GM23248 (cell line): ENCODE measurements around the gene TRAF3. TPM values are rescaled to one million over a fixed set of nuclear protein-coding genes. Genes with fewer than 3 reads are reported as not detected.

Source experiments
- DNase-seq: peaks from one replicate; pipeline ENCODE4 v3.0.0-alpha.2; 2015
- H2AFZ ChIP-seq: fragments of 200-600 bp; sonication (generic); 2 replicates; pipeline ENCODE4 v1.6.1; 2016; ENCODE audit warnings: antibody characterized with exemption
- H3F3A ChIP-seq: fragments of 200-600 bp; sonication (generic); 2 replicates; pipeline ENCODE4 v1.6.1; 2016; ENCODE audit warnings: mild to moderate bottlenecking, antibody characterized with exemption, mixed run types; ENCODE audit not compliant: insufficient read depth
- H3K27ac ChIP-seq: fragments of 200-600 bp; sonication (generic); 2 replicates; pipeline ENCODE4 v1.5.1; 2016; ENCODE audit warnings: mild to moderate bottlenecking
- H3K27me3 ChIP-seq: fragments of 200-600 bp; sonication (generic); replicated peaks from 2 replicates; pipeline ENCODE4 v1.6.1; 2016; ENCODE audit warnings: mild to moderate bottlenecking; ENCODE audit not compliant: insufficient read depth
- H3K36me3 ChIP-seq: fragments of 200-600 bp; sonication (generic); 2 replicates; pipeline ENCODE4 v1.6.1; 2016; ENCODE audit warnings: low read depth, mild to moderate bottlenecking
- H3K4me1 ChIP-seq: fragments of 200-600 bp; sonication (generic); 2 replicates; pipeline ENCODE4 v1.6.1; 2016; ENCODE audit warnings: mild to moderate bottlenecking; ENCODE audit not compliant: insufficient read depth
- H3K4me2 ChIP-seq: fragments of 200-600 bp; sonication (generic); one replicate; pipeline ENCODE4 v1.6.1; 2016; ENCODE audit warnings: mild to moderate bottlenecking; ENCODE audit not compliant: unreplicated experiment
- H3K4me3 ChIP-seq: fragments of 200-600 bp; sonication (generic); 2 replicates; pipeline ENCODE4 v1.5.1; 2016; ENCODE audit warnings: mild to moderate bottlenecking
- H3K79me2 ChIP-seq: fragments of 200-600 bp; sonication (generic); 2 replicates; pipeline ENCODE4 v1.6.1; 2016; ENCODE audit warnings: mild to moderate bottlenecking; ENCODE audit not compliant: insufficient read depth
- H3K9ac ChIP-seq: fragments of 200-600 bp; sonication (generic); 2 replicates; pipeline ENCODE4 v1.6.1; 2016; ENCODE audit warnings: mild to moderate bottlenecking
- H3K9me2 ChIP-seq: fragments of 200-600 bp; sonication (generic); 2 replicates; pipeline ENCODE4 v1.6.1; 2016; ENCODE audit warnings: mixed run types, mild to moderate bottlenecking, moderate library complexity; ENCODE audit not compliant: insufficient read depth
- H3K9me3 ChIP-seq: fragments of 200-600 bp; sonication (generic); one replicate; pipeline ENCODE4 v1.6.1; 2017; ENCODE audit warnings: low read depth
- H4K20me1 ChIP-seq: fragments of 200-600 bp; sonication (generic); 2 replicates; pipeline ENCODE4 v1.6.0; 2016; ENCODE audit not compliant: insufficient read depth
- EZH2 ChIP-seq: fragments of 200-600 bp; sonication (generic); IDR thresholded peaks from 2 replicates; pipeline ENCODE4 v1.6.1; 2018; ENCODE audit warnings: antibody characterized with exemption, mild to moderate bottlenecking; ENCODE audit not compliant: insufficient read depth, poor library complexity, severe bottlenecking
- EZH2phosphoT487 ChIP-seq: fragments of 200-600 bp; sonication (generic); IDR thresholded peaks from 2 replicates; pipeline ENCODE4 v1.6.1; 2018; ENCODE audit warnings: antibody characterized with exemption, moderate library complexity, mild to moderate bottlenecking, low read depth; ENCODE audit not compliant: insufficient read depth
- WGBS, 2 experiments: methylation state at CpG; one replicate each; pipeline ENCODE4 v1.1.6; 2015 to 2017; ENCODE audit warnings: low lambda C conversion rate in 2 of 2, low coverage in 1 of 2; ENCODE audit errors: missing lambda C conversion rate in 2 of 2; 5-methylcytosine and 5-hydroxymethylcytosine counted together
- in situ Hi-C: fragments of 300-500 bp; cut with MboI; formaldehyde crosslinking; loops from 2 replicates; pipeline ENCODE4 v1.15.0; 2020
- polyA plus RNA-seq: library from polyadenylated mRNA; unstranded; fragments of >200 nt; fragmentation: Nextera tagmentation; extraction: Ambion mirVana; gene quantifications from 2 replicates; pipeline ENCODE4 v1.2.1, GENCODE V29; 2016
- total RNA-seq: library from RNA; depleted of rRNA; stranded (reverse); fragments of >200 nt; shearing (Covaris generic); gene quantifications from 2 replicates; pipeline ENCODE4 v1.2.3, GENCODE V29; 2014

Gene TRAF3
- total and polyA plus RNA-seq, 2 experiments from 2014 or later = 7.9 to 17.9 TPM

DNA sequence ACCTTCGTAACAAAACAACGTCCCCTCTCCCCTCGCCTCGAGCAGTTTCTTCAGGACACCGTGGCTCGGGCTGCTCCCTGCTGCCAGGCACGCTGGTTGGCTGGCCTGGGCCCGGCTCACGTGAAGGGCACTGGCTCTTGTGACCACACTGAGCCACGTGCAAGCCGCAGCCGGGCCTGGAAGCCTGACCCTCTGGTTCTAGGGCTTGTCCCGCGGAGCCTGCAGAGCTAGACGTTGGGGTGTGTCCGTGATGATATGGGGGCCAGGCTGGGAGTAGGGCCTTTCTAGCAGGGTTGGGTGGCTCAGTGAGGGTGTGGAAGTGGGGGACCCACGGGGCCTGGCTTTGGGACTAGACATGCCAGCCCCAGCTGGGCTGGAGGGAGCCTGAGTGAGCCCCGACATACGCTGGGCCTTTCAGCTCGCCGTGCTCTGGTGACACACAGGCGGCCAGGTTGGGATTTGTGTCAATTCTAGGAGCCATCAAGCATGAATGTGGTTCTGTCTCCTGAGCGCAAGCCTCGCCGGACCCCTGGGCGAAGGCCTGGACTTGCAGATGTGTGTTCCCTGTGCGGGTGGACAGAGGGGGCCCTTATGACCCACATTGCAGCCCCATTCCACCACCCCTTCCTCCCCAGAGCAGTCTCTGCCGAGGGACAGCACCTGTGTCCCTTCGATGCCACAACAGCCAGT lies 131.7 kb downstream of the TRAF3 start:
- no peak overlapping the region for H3K27ac ChIP-seq
- no peaks in the 10 kb centered on the region for H3F3A ChIP-seq
- no peaks in the 10 kb centered on the region for H3K9me2 ChIP-seq
- H3K4me1 ChIP-seq = no peaks in the 10 kb centered on the region
- H4K20me1 ChIP-seq = no peaks in the 10 kb centered on the region
- H2AFZ ChIP-seq = no peak overlapping the region
- H3K36me3 ChIP-seq = no peaks in the 10 kb centered on the region
- no peak overlapping the region for H3K4me3 ChIP-seq
- TF ChIP-seq EZH2 (no peak), EZH2phosphoT487 (no peak)
- in situ Hi-C loops = no loop called here
- H3K4me2 ChIP-seq = no peak overlapping the region
- 99 to 100% methylated on average over 28 to 29 of the region's 29 CpGs for WGBS, 2 experiments
- no peaks in the 10 kb centered on the region for H3K27me3 ChIP-seq
- no peak overlapping the region for H3K9ac ChIP-seq
- no peaks in the 10 kb centered on the region for H3K79me2 ChIP-seq
- no peak for DNase-seq
- H3K9me3 ChIP-seq = no peaks in the 10 kb centered on the region

- H3K4me3 ChIP-seq = no peak overlapping the region
- WGBS, 2 experiments = 84 to 88% methylated on average over 10 of the region's 10 CpGs
- no peak for DNase-seq
- H3K4me1 ChIP-seq = no peaks in the 10 kb centered on the region
- H3K9me3 ChIP-seq = no peaks in the 10 kb centered on the region
- no peak overlapping the region for H3K27ac ChIP-seq
- no peaks in the 10 kb centered on the region for H3K27me3 ChIP-seq
- no peaks in the 10 kb centered on the region for H3F3A ChIP-seq
- no peak overlapping the region for H3K4me2 ChIP-seq
- no peaks in the 10 kb centered on the region for H3K36me3 ChIP-seq
- H3K9ac ChIP-seq = no peak overlapping the region
- H2AFZ ChIP-seq = no peak overlapping the region
- TF ChIP-seq EZH2 = no peak
- TF ChIP-seq EZH2phosphoT487 = no peak
- in situ Hi-C loops = no loop called here
- no peaks in the 10 kb centered on the region for H3K79me2 ChIP-seq
- no peaks in the 10 kb centered on the region for H3K9me2 ChIP-seq
- H4K20me1 ChIP-seq = no peaks in the 10 kb centered on the region
Measured at GRCh38 chr14:102909462-102909861, 132.2 kb downstream of the TRAF3 start.

- H3K27ac ChIP-seq = no peak overlapping the region
- H3K9me3 ChIP-seq = no peaks in the 10 kb centered on the region
- no peaks in the 10 kb centered on the region for H3K36me3 ChIP-seq
- no peaks in the 10 kb centered on the region for H3K9me2 ChIP-seq
- in situ Hi-C loops = loop anchor here (10.0 kb wide), 2 partner anchors 135 to 215 kb away; partner anchors contain the start of gene TRAF3
- no peak overlapping the region for H3K9ac ChIP-seq
- H4K20me1 ChIP-seq = no peaks in the 10 kb centered on the region
- no peak overlapping the region for H3K4me3 ChIP-seq
- no peaks in the 10 kb centered on the region for H3K79me2 ChIP-seq
- H2AFZ ChIP-seq = no peak overlapping the region
- WGBS, 2 experiments = 84 to 87% methylated on average over 10 of the region's 10 CpGs
- no peak overlapping the region for H3K4me2 ChIP-seq
- H3K27me3 ChIP-seq = no peaks in the 10 kb centered on the region
- no peaks in the 10 kb centered on the region for H3F3A ChIP-seq
- no peaks in the 10 kb centered on the region for H3K4me1 ChIP-seq
- no peak for TF ChIP-seq EZH2
- TF ChIP-seq EZH2phosphoT487 = no peak
- DNase-seq = no peak
Measured at GRCh38 chr14:102909911-102910310, 132.7 kb downstream of the TRAF3 start.

- TF ChIP-seq EZH2phosphoT487 (no peak), EZH2 (no peak)
- in situ Hi-C loops = loop anchor here (10.0 kb wide), 2 partner anchors 136 to 216 kb away; partner anchors contain the start of gene TRAF3
- WGBS, 2 experiments = 93 to 96% methylated on average over 21 of the region's 21 CpGs
Measured at GRCh38 chr14:102910442-102910841, 133.2 kb downstream of the TRAF3 start.

More at GRCh38 chr14:102910442-102910841, 133.2 kb downstream of the TRAF3 start:
- H3K36me3 ChIP-seq = no peaks in the 10 kb centered on the region
- H3K9ac ChIP-seq = no peak overlapping the region
- no peak overlapping the region for H3K4me3 ChIP-seq
- no peaks in the 10 kb centered on the region for H3K4me1 ChIP-seq
- H3K9me3 ChIP-seq = no peaks in the 10 kb centered on the region
- DNase-seq = no peak
- no peak overlapping the region for H2AFZ ChIP-seq
- no peaks in the 10 kb centered on the region for H4K20me1 ChIP-seq
- no peaks in the 10 kb centered on the region for H3K9me2 ChIP-seq
- no peaks in the 10 kb centered on the region for H3K27me3 ChIP-seq
- H3K79me2 ChIP-seq = no peaks in the 10 kb centered on the region
- H3K4me2 ChIP-seq = no peak overlapping the region
- no peak overlapping the region for H3K27ac ChIP-seq
- H3F3A ChIP-seq = no peaks in the 10 kb centered on the region
